SK-N-SH treated with all-trans-retinoic acid at 6 μM for 48 hours (cell line): Measurements from ENCODE around the gene KLF3.

Experiments
- BACH2 ChIP-seq: fragments of 250-450 bp; sonication (Bioruptor Pico); IDR thresholded peaks from 2 replicates; pipeline ENCODE4 v1.9.0; 2021; ENCODE audit warnings: mild to moderate bottlenecking, borderline replicate concordance
- CSDC2 ChIP-seq: fragments of 250-450 bp; sonication (Bioruptor Pico); IDR thresholded peaks from 2 replicates; pipeline ENCODE4 v1.5.0; 2020; ENCODE audit warnings: mild to moderate bottlenecking, moderate library complexity
- OSR1 ChIP-seq: fragments of 250-450 bp; sonication (Bioruptor Pico); IDR thresholded peaks from 2 replicates; pipeline ENCODE4 v1.8.0; 2022; ENCODE audit warnings: moderate library complexity, mild to moderate bottlenecking, inconsistent platforms
- PATZ1 ChIP-seq: fragments of 250-450 bp; sonication (Bioruptor Pico); IDR thresholded peaks from 2 replicates; pipeline ENCODE4 v1.8.0; 2020; ENCODE audit warnings: mild to moderate bottlenecking, moderate library complexity, borderline replicate concordance
- PPARA ChIP-seq: fragments of 250-450 bp; sonication (Bioruptor Pico); IDR thresholded peaks from 2 replicates; pipeline ENCODE4 v1.5.0; 2020; ENCODE audit warnings: mild to moderate bottlenecking, borderline replicate concordance
- TCF4 ChIP-seq: fragments of 250-450 bp; sonication (Bioruptor Pico); IDR thresholded peaks from 2 replicates; pipeline ENCODE4 v1.8.0; 2021; ENCODE audit warnings: mild to moderate bottlenecking, moderate library complexity, borderline replicate concordance
- TSHZ2 ChIP-seq: fragments of 250-450 bp; sonication (Bioruptor Pico); IDR thresholded peaks from 2 replicates; pipeline ENCODE4 v1.5.0; 2020; ENCODE audit warnings: mild to moderate bottlenecking, moderate library complexity
- ZFP30 ChIP-seq: fragments of 450-650 bp; formaldehyde crosslinking; IDR thresholded peaks from 2 replicates; pipeline ENCODE4 v1.5.0; 2022; ENCODE audit warnings: mild to moderate bottlenecking, moderate library complexity
- ZNF8 ChIP-seq: fragments of 450-650 bp; formaldehyde crosslinking; IDR thresholded peaks from 2 replicates; pipeline ENCODE4 v1.5.0; 2020; ENCODE audit warnings: mild to moderate bottlenecking, moderate library complexity

- TF ChIP-seq BACH2 (CRISPR knock-in tag) (no peak), PATZ1 (CRISPR knock-in tag) (no peak), TCF4 (CRISPR knock-in tag) (no peak), PPARA (CRISPR knock-in tag) (no peak), OSR1 (CRISPR knock-in tag) (no peak), ZFP30 (no peak), TSHZ2 (CRISPR knock-in tag) (no peak), ZNF8 (CRISPR knock-in tag) (no peak), CSDC2 (no peak)
These were observed 53.6 kb downstream of the KLF3 start for GRCh38 chr4:38717604-38718003.
